H1 (cell line): ENCODE data around the gene ZNF516. TPM values are rescaled to one million over a fixed set of nuclear protein-coding genes. Genes with fewer than 3 reads are reported as not detected.
A peak's percentile ranks its signal among the peaks of the same experiment; 100 is the strongest.

Experiments used
- CTCF ChIA-PET: fragments of 300-600 bp; sonication (Branson Sonifier 250); formaldehyde crosslinking; loops from one replicate; lab custom pipeline; 2021; ENCODE audit not compliant: partially characterized antibody; lab: Charles Lee
- POLR2A ChIA-PET: fragments of 300-600 bp; sonication (Branson Sonifier 250); formaldehyde crosslinking; loops from one replicate; lab custom pipeline; 2021; ENCODE audit warnings: inconsistent platforms; ENCODE audit not compliant: partially characterized antibody; lab: Charles Lee
- DNase-seq, 2 experiments: peaks; one replicate each; pipeline versions ENCODE4 v3.0.0 to v3.0.0-alpha.2; 2010 to 2022; ENCODE audit warnings: low spot score in 2 of 2, low read depth in 1 of 2, mixed read lengths in 1 of 2
- FAIRE-seq: peaks from 2 replicates; lab custom pipeline; 2011; peaks lifted over from hg19 to GRCh38; lab: Jason Lieb, UNC
- H2AFZ ChIP-seq: 2 replicates; pipeline ENCODE4 v1.8.1; 2012; ENCODE audit warnings: low read length, inconsistent platforms
- H2AK5ac ChIP-seq: 2 replicates; pipeline ENCODE4 v1.6.1; 2013; ENCODE audit warnings: low read depth, low read length
- H2BK120ac ChIP-seq: replicated peaks from 2 replicates; pipeline ENCODE3; 2013; ENCODE audit warnings: low read depth, low read length, inconsistent platforms
- H2BK12ac ChIP-seq: 2 replicates; pipeline ENCODE4 v1.6.1; 2013; ENCODE audit warnings: low read depth, low read length
- H2BK15ac ChIP-seq: 2 replicates; pipeline ENCODE4 v1.6.1; 2013; ENCODE audit warnings: low read length
- H2BK20ac ChIP-seq: 2 replicates; pipeline ENCODE4 v1.6.1; 2013; ENCODE audit warnings: low read length
- H2BK5ac ChIP-seq: 2 replicates; pipeline ENCODE4 v1.6.1; 2013; ENCODE audit warnings: low read depth, low read length
- H3K14ac ChIP-seq: 2 replicates; pipeline ENCODE4 v1.6.1; 2013; ENCODE audit warnings: inconsistent platforms; ENCODE audit not compliant: insufficient read length
- H3K18ac ChIP-seq: 2 replicates; pipeline ENCODE4 v1.6.1; 2013; ENCODE audit warnings: low read length; ENCODE audit errors: extremely low read depth
- H3K23ac ChIP-seq: 2 replicates; pipeline ENCODE4 v1.6.1; 2013; ENCODE audit warnings: inconsistent platforms; ENCODE audit not compliant: insufficient read length
- H3K23me2 ChIP-seq: 2 replicates; pipeline ENCODE4 v1.6.1; 2013; ENCODE audit warnings: low read depth, low read length
- H3K27ac ChIP-seq: 2 replicates; pipeline ENCODE4 v1.6.1; 2011; ENCODE audit warnings: low read depth, low read length, inconsistent platforms
- H3K27me3 ChIP-seq, 4 experiments: replicated peaks in 1 of 4; 1 replicate in 1 of 4; 2 replicates in 3 of 4; pipeline versions ENCODE4 v1.6.1 to v1.8.1; 2011 to 2013; ENCODE audit warnings: low read length in 3 of 4, mild to moderate bottlenecking in 3 of 4, inconsistent platforms in 2 of 4, mixed read lengths in 2 of 4, moderate library complexity in 1 of 4; ENCODE audit not compliant: control insufficient read depth in 3 of 4, insufficient read depth in 3 of 4; ENCODE audit errors: extremely low read depth in 1 of 4
- H3K36me3 ChIP-seq, 4 experiments: 2 replicates each; pipeline versions ENCODE4 v1.6.1 to v1.8.1; 2011 to 2013; ENCODE audit warnings: mild to moderate bottlenecking in 4 of 4, low read length in 3 of 4, moderate library complexity in 2 of 4, control low read depth in 1 of 4, inconsistent platforms in 1 of 4; ENCODE audit not compliant: insufficient read depth in 4 of 4, control insufficient read depth in 2 of 4
- H3K4ac ChIP-seq: replicated peaks from 2 replicates; pipeline ENCODE3; 2013; ENCODE audit warnings: low read length, low read depth, mixed read lengths, inconsistent platforms; ENCODE audit not compliant: insufficient read length
- H3K4me1 ChIP-seq, 4 experiments: replicated peaks in 1 of 4; 1 replicate in 1 of 4; 2 replicates in 3 of 4; pipeline versions ENCODE4 v1.6.1 to v1.8.1; 2011 to 2013; ENCODE audit warnings: low read length in 3 of 4, inconsistent platforms in 2 of 4, mixed read lengths in 1 of 4; ENCODE audit not compliant: insufficient read depth in 4 of 4, control insufficient read depth in 3 of 4
- H3K4me2 ChIP-seq, 2 experiments: 2 replicates each; pipeline versions ENCODE4 v1.6.1 to v1.8.1; 2011 to 2013; ENCODE audit warnings: low read depth in 2 of 2, low read length in 2 of 2, control low read depth in 1 of 2, inconsistent platforms in 1 of 2, mild to moderate bottlenecking in 1 of 2; ENCODE audit not compliant: insufficient read depth in 1 of 2
- H3K4me3 ChIP-seq, 4 experiments: fragments of 200-600, 300-600 bp in 1 of 4; sonication (generic), shearing (Covaris generic), sonication (Bioruptor Twin) in 1 of 4; 2 replicates each; pipeline versions ENCODE4 v1.5.1 to v1.8.1; 2011 to 2016; ENCODE audit warnings: low read length in 4 of 4, low read depth in 3 of 4, control low read depth in 2 of 4, inconsistent platforms in 2 of 4, mild to moderate bottlenecking in 2 of 4, mixed read lengths in 1 of 4, moderate library complexity in 1 of 4; ENCODE audit not compliant: insufficient read depth in 2 of 4; ENCODE audit errors: extremely low read depth in 1 of 4
- H3K56ac ChIP-seq: replicated peaks from 2 replicates; pipeline ENCODE3; 2013; ENCODE audit warnings: low read depth, mild to moderate bottlenecking, mixed read lengths, low read length, inconsistent platforms; ENCODE audit not compliant: insufficient read length
- H3K79me1 ChIP-seq: 2 replicates; pipeline ENCODE4 v1.6.1; 2013; ENCODE audit warnings: low read depth, low read length, control low read depth
- H3K79me2 ChIP-seq, 2 experiments: 2 replicates each; pipeline versions ENCODE4 v1.6.1 to v1.8.1; 2012 to 2013; ENCODE audit warnings: low read length in 2 of 2, mild to moderate bottlenecking in 2 of 2, inconsistent platforms in 1 of 2; ENCODE audit not compliant: insufficient read depth in 2 of 2, control insufficient read depth in 1 of 2
- H3K9ac ChIP-seq, 4 experiments: replicated peaks in 1 of 4; 1 replicate in 1 of 4; 2 replicates in 3 of 4; pipeline versions ENCODE4 v1.6.1 to v1.8.1; 2011 to 2013; ENCODE audit warnings: low read depth in 3 of 4, low read length in 3 of 4, control low read depth in 2 of 4, mild to moderate bottlenecking in 2 of 4, moderate library complexity in 2 of 4, inconsistent platforms in 1 of 4; ENCODE audit errors: extremely low read depth in 1 of 4
- H3K9me3 ChIP-seq, 2 experiments: 2 replicates each; pipeline versions ENCODE4 v1.6.1 to v1.8.1; 2012 to 2013; ENCODE audit warnings: mild to moderate bottlenecking in 2 of 2, moderate library complexity in 2 of 2, control low read depth in 1 of 2, inconsistent platforms in 1 of 2, low read depth in 1 of 2, low read length in 1 of 2, mixed read lengths in 1 of 2; ENCODE audit not compliant: insufficient read depth in 2 of 2
- H4K20me1 ChIP-seq, 2 experiments: replicated peaks in 1 of 2; 2 replicates each; pipeline versions ENCODE3 to v1.8.1; 2011 to 2013; ENCODE audit warnings: inconsistent platforms in 2 of 2, low read length in 2 of 2, mild to moderate bottlenecking in 1 of 2; ENCODE audit not compliant: insufficient read depth in 2 of 2, control insufficient read depth in 1 of 2
- H4K5ac ChIP-seq: 2 replicates; pipeline ENCODE4 v1.6.1; 2013; ENCODE audit warnings: low read length, low read depth, mixed read lengths, inconsistent platforms; ENCODE audit not compliant: insufficient read length
- H4K8ac ChIP-seq: 2 replicates; pipeline ENCODE4 v1.8.0; 2013; ENCODE audit warnings: mild to moderate bottlenecking, moderate library complexity, low read length, inconsistent platforms; ENCODE audit not compliant: insufficient read depth; ENCODE audit errors: extremely low read depth
- H4K91ac ChIP-seq: replicated peaks from 2 replicates; pipeline ENCODE3; 2013; ENCODE audit warnings: low read length, mixed read lengths, inconsistent platforms; ENCODE audit not compliant: insufficient read length
- CBX8 ChIP-seq: fragments of 300-800, 300-1000 bp; sonication (generic); IDR thresholded peaks from 2 replicates; pipeline ENCODE4 v1.7.1; 2016; ENCODE audit warnings: low read depth, low read length, borderline replicate concordance
- CREB1 ChIP-seq: IDR thresholded peaks from 2 replicates; pipeline ENCODE4 v1.6.1; 2012; ENCODE audit warnings: inconsistent platforms
- CTBP2 ChIP-seq: IDR thresholded peaks from 2 replicates; pipeline ENCODE4 v1.7.0; 2011; ENCODE audit warnings: borderline replicate concordance, mild to moderate bottlenecking, moderate library complexity, mixed read lengths, low read length; ENCODE audit not compliant: insufficient read depth, insufficient read length
- FOSL1 ChIP-seq: IDR thresholded peaks from 2 replicates; pipeline ENCODE4 v1.6.1; 2011; ENCODE audit warnings: mild to moderate bottlenecking, low read depth, low read length, moderate library complexity; ENCODE audit not compliant: insufficient read depth
- JUND ChIP-seq: IDR thresholded peaks from 2 replicates; pipeline ENCODE4 v1.6.1; 2011; ENCODE audit warnings: mild to moderate bottlenecking, improper control_type of control experiment, low read length
- NANOG ChIP-seq: IDR thresholded peaks from 2 replicates; pipeline ENCODE4 v1.6.1; 2011; ENCODE audit warnings: low read length, low read depth, mild to moderate bottlenecking, inconsistent platforms; ENCODE audit not compliant: insufficient read depth, poor library complexity, severe bottlenecking
- POLR2A ChIP-seq, 2 experiments: IDR thresholded peaks; 1 replicate in 1 of 2; 2 replicates in 1 of 2; pipeline ENCODE4 v1.6.1; 2011; ENCODE audit warnings: low read depth in 2 of 2, low read length in 2 of 2, mild to moderate bottlenecking in 2 of 2; ENCODE audit errors: control extremely low read depth in 1 of 2
- POLR2AphosphoS5 ChIP-seq: IDR thresholded peaks from 2 replicates; pipeline ENCODE4 v1.6.1; 2011; ENCODE audit warnings: low read depth, low read length
- SIN3A ChIP-seq, 2 experiments: IDR thresholded peaks in 1 of 2; conservative IDR thresholded peaks in 1 of 2; 2 replicates each; pipeline ENCODE4 v1.6.1; 2011 to 2012; ENCODE audit warnings: low read length in 2 of 2, improper control_type of control experiment in 1 of 2, low read depth in 1 of 2, mild to moderate bottlenecking in 1 of 2
- SIX5 ChIP-seq: IDR thresholded peaks from 2 replicates; pipeline ENCODE4 v1.6.1; 2011; ENCODE audit warnings: mild to moderate bottlenecking, low read depth, low read length
- ZNF274 ChIP-seq: IDR thresholded peaks from 2 replicates; pipeline ENCODE4 v1.7.0; 2012; ENCODE audit warnings: low read length, borderline replicate concordance; ENCODE audit errors: extremely low read depth
- WGBS, 2 experiments: shearing (Covaris generic) in 1 of 2; methylation state at CpG; one replicate each; pipeline versions ENCODE4 v1.1.6 to v1.1.7; 2013 to 2015; ENCODE audit warnings: low lambda C conversion rate in 2 of 2, mixed read lengths in 2 of 2, inconsistent platforms in 1 of 2, low coverage in 1 of 2, missing lambda C conversion rate in 1 of 2; ENCODE audit not compliant: insufficient replicate concordance in 2 of 2, insufficient coverage in 1 of 2, insufficient read length in 1 of 2; ENCODE audit errors: extremely low coverage in 1 of 2, missing lambda C conversion rate in 1 of 2; 5-methylcytosine and 5-hydroxymethylcytosine counted together
- polyA plus RNA-seq, 7 experiments: library from polyadenylated mRNA; depleted of rRNA in 3 of 7; stranded (reverse) in 5 of 7; unstranded in 2 of 7; fragments of >200 nt in 5 of 7; fragments of 200-250 nt in 2 of 7; gene quantifications; 1 replicate in 5 of 7; 2 replicates in 1 of 7; 4 replicates in 1 of 7; pipeline versions ENCODE4 v1.2.1 to v1.2.3, GENCODE V29; 2011 to 2013; ENCODE audit warnings: missing spikeins in 2 of 7, mixed read lengths in 2 of 7
- total RNA-seq: library from RNA; stranded (reverse); fragmentation: NEBNext Ultra II Directional; extraction: Animal tissue kit (Norgen Biotek cat#: 25700); gene quantifications from 2 replicates; pipeline ENCODE4 v1.2.1, GENCODE V29; 2021

ZNF516 gene
- total and polyA plus RNA-seq, 2 of the 8 experiments (the other 6 are each of a cell fraction or from before 2014, with no cell fraction given), result 7.3 to 17.0 TPM

GRCh38 chr18:76466410-76466991 is 28.5 kb downstream of the ZNF516 start:
- Histone ChIP-seq H2AFZ (no peak overlapping the region), H3K56ac (no peak overlapping the region), H3K27ac (no peak overlapping the region), H3K23me2 (no peaks in the 10 kb centered on the region), H4K91ac (no peak overlapping the region), H2BK12ac (no peak overlapping the region; the same call in 1 of the 2 replicates), H4K5ac (no peak overlapping the region), H3K4me3 (no peak overlapping the region), H2BK5ac (no peak overlapping the region; the same call in 1 of the 2 replicates), H2AK5ac (no peak overlapping the region), H2BK15ac (no peak overlapping the region), H3K4ac (no peak overlapping the region), H3K36me3 (no peaks in the 10 kb centered on the region), H2BK120ac (no peak overlapping the region), H4K20me1 (peaks cover 0 to 10% of the 10 kb centered on the region in 2 experiments), H2BK20ac (no peak overlapping the region), H3K79me2 (peaks cover 0 to under 1% of the 10 kb centered on the region in 2 experiments; a peak in 1 of 4 replicates), H3K9ac (no peak overlapping the region), H3K27me3 (no peaks in the 10 kb centered on the region), H3K23ac (no peak overlapping the region), H3K4me1 (no peaks in the 10 kb centered on the region), H4K8ac (no peak overlapping the region), H3K79me1 (no peaks in the 10 kb centered on the region), H3K14ac (no peak overlapping the region), H3K4me2 (no peak overlapping the region), H3K9me3 (no peaks in the 10 kb centered on the region), H3K18ac (no peak overlapping the region; the same call in 1 of the 2 replicates)
- DNase-seq, result peak in 1 of 2 experiments; percentile 39
- TF ChIP-seq POLR2AphosphoS5 (no peak), CBX8 (no peak), POLR2A (IDR thresholded peaks at IDR 0.05; ENCODE audit: control extremely low read depth in 1 of 2, low read depth in 2 of 2, low read length in 2 of 2) (no peak), JUND (no peak), ZNF274 (no peak), SIX5 (no peak), CTBP2 (no peak), FOSL1 (no peak), SIN3A (conservative IDR thresholded peaks at IDR 0.05 in 1 of 2, IDR thresholded peaks at IDR 0.05 in 1 of 2; ENCODE audit: low read depth in 1 of 2, low read length in 2 of 2) (no peak), CREB1 (no peak), NANOG (no peak)
- FAIRE-seq, result no peak
- 93% methylated on average over 18 of the region's 20 CpGs; no CpG with 5 or more reads in 1 of the 2 experiments for WGBS, 2 experiments
- CTCF ChIA-PET, result interaction anchor here (1.0 kb wide), 1 partner anchor 10 kb away, joined by 4 read pairs; no protein-coding TSS in a partner anchor
- POLR2A ChIA-PET, result no interaction called here
